ENCODE measurements around the gene TJP2. TPM values are rescaled to one million over a fixed set of nuclear protein-coding genes. Genes with fewer than 3 reads are reported as not detected.
A peak's percentile ranks its signal among the peaks of the same experiment; 100 is the strongest.
"Not testable (repeated sequence)": the region's sequence is repeated elsewhere in the genome, so short reads cannot be mapped to it uniquely, and the experiment has no call there.

The TJP2 gene
- total RNA-seq, 2 experiments from 2014 or later = 12.9 to 15.3 TPM

GRCh38 chr9:69145144-69145715 is 28.8 kb upstream of the TJP2 start:
- Mint-ChIP-seq H3K36me3 (no peaks in the 10 kb centered on the region), H3K27me3 (no peaks in the 10 kb centered on the region)
- intact Hi-C loops (cut with micrococcal nuclease) = no loop called here

GRCh38 chr9:69147041-69147834 is 26.8 kb upstream of the TJP2 start:
- ChIA-PET POLR2A (no interaction called here), CTCF (interaction anchor here (0.6 kb wide), 1 partner anchor 11 kb away, joined by 3 read pairs; no protein-coding TSS in a partner anchor)
- Mint-ChIP-seq H3K4me3 (no peak overlapping the region), H3K27me3 (no peaks in the 10 kb centered on the region), H3K36me3 (no peaks in the 10 kb centered on the region), H3K9me3 (no peaks in the 10 kb centered on the region), H3K4me1 (ENCODE audit: low read depth) (no peaks in the 10 kb centered on the region), H3K27ac (no peak overlapping the region)
- intact Hi-C loops (cut with micrococcal nuclease) = no loop called here
- no peak for DNase-seq

More at GRCh38 chr9:69145144-69145715, 28.8 kb upstream of the TJP2 start:
- Mint-ChIP-seq H3K4me3 (no peak overlapping the region), H3K4me1 (ENCODE audit: low read depth) (no peaks in the 10 kb centered on the region), H3K27ac (no peak overlapping the region), H3K9me3 (no peaks in the 10 kb centered on the region)
- no peak for DNase-seq
- ChIA-PET POLR2A (no interaction called here), CTCF (no interaction called here)

GRCh38 chr9:69149321-69149807 is 24.7 kb upstream of the TJP2 start:
- intact Hi-C loops (cut with micrococcal nuclease) = no loop called here
- Mint-ChIP-seq H3K27me3 (no peaks in the 10 kb centered on the region), H3K9me3 (no peaks in the 10 kb centered on the region), H3K4me3 (no peak overlapping the region), H3K4me1 (ENCODE audit: low read depth) (no peaks in the 10 kb centered on the region), H3K27ac (no peak overlapping the region), H3K36me3 (no peaks in the 10 kb centered on the region)
- ChIA-PET POLR2A (no interaction called here), CTCF (interaction anchor here (0.8 kb wide), 1 partner anchor 44 kb away, joined by 5 read pairs; no protein-coding TSS in a partner anchor)
- DNase-seq = no peak

GRCh38 chr9:69151506-69151905 is 22.6 kb upstream of the TJP2 start:
- DNase-seq = no peak
- intact Hi-C loops (cut with micrococcal nuclease) = no loop called here
- ChIA-PET CTCF (no interaction called here), POLR2A (interaction anchor here (0.6 kb wide), 1 partner anchor 38 kb away, joined by 3 read pairs; no protein-coding TSS in a partner anchor)
- H3K27me3 Mint-ChIP-seq = no peaks in the 10 kb centered on the region
- no peak overlapping the region for H3K27ac Mint-ChIP-seq
- no peaks in the 10 kb centered on the region for H3K4me1 Mint-ChIP-seq (ENCODE audit: low read depth)
- no peaks in the 10 kb centered on the region for H3K9me3 Mint-ChIP-seq
- no peak overlapping the region for H3K4me3 Mint-ChIP-seq
- no peaks in the 10 kb centered on the region for H3K36me3 Mint-ChIP-seq

GRCh38 chr9:69153707-69154521 is 20.2 kb upstream of the TJP2 start:
- H3K27ac Mint-ChIP-seq = no peak overlapping the region
- H3K36me3 Mint-ChIP-seq = no peaks in the 10 kb centered on the region
- H3K9me3 Mint-ChIP-seq = no peaks in the 10 kb centered on the region
- DNase-seq = no peak
- no peaks in the 10 kb centered on the region for H3K27me3 Mint-ChIP-seq
- no peak overlapping the region for H3K4me3 Mint-ChIP-seq
- intact Hi-C loops (cut with micrococcal nuclease) = no loop called here
- ChIA-PET POLR2A (no interaction called here), CTCF (interaction anchor here (1.5 kb wide), 1 partner anchor 40 kb away, joined by 4 read pairs; no protein-coding TSS in a partner anchor)
- no peaks in the 10 kb centered on the region for H3K4me1 Mint-ChIP-seq (ENCODE audit: low read depth)

- Mint-ChIP-seq H3K27ac (no peak overlapping the region), H3K4me3 (no peak overlapping the region), H3K9me3 (no peaks in the 10 kb centered on the region), H3K4me1 (ENCODE audit: low read depth) (no peaks in the 10 kb centered on the region), H3K27me3 (no peaks in the 10 kb centered on the region), H3K36me3 (no peaks in the 10 kb centered on the region)
- ChIA-PET POLR2A (no interaction called here), CTCF (no interaction called here)
- DNase-seq = no peak
- intact Hi-C loops (cut with micrococcal nuclease) = no loop called here
Measured at GRCh38 chr9:69155341-69156030, 18.6 kb upstream of the TJP2 start.

GRCh38 chr9:69157751-69158466 is 16.2 kb upstream of the TJP2 start:
- intact Hi-C loops (cut with micrococcal nuclease) = loop anchor here (1.0 kb wide), 1 partner anchor 35 kb away; no protein-coding TSS in a partner anchor
- H3K4me3 Mint-ChIP-seq = no peak overlapping the region
- peak; percentile 33 for DNase-seq
- H3K9me3 Mint-ChIP-seq = no peaks in the 10 kb centered on the region
- H3K36me3 Mint-ChIP-seq = no peaks in the 10 kb centered on the region
- H3K27me3 Mint-ChIP-seq = no peaks in the 10 kb centered on the region
- no peak overlapping the region for H3K27ac Mint-ChIP-seq
- H3K4me1 Mint-ChIP-seq (ENCODE audit: low read depth) = no peaks in the 10 kb centered on the region
- POLR2A ChIA-PET = no interaction called here
- CTCF ChIA-PET = interaction anchor here (0.6 to 2.6 kb wide), 9 partner anchors 11 to 122 kb away, joined by 3 to 37 read pairs (median 4); partner anchors contain the start of gene FXN

GRCh38 chr9:69158471-69158870 is 15.6 kb upstream of the TJP2 start:
- H3K27me3 Mint-ChIP-seq = no peaks in the 10 kb centered on the region
- no peaks in the 10 kb centered on the region for H3K9me3 Mint-ChIP-seq
- H3K4me3 Mint-ChIP-seq = no peak overlapping the region
- DNase-seq = no peak
- CTCF ChIA-PET = interaction anchor here (0.6 to 2.6 kb wide), 6 partner anchors 11 to 123 kb away, joined by 3 to 37 read pairs (median 4); partner anchors contain the start of gene FXN
- H3K27ac Mint-ChIP-seq = no peak overlapping the region
- POLR2A ChIA-PET = no interaction called here
- H3K4me1 Mint-ChIP-seq (ENCODE audit: low read depth) = no peaks in the 10 kb centered on the region
- no peaks in the 10 kb centered on the region for H3K36me3 Mint-ChIP-seq
- intact Hi-C loops (cut with micrococcal nuclease) = loop anchor here (1.0 kb wide), 1 partner anchor 35 kb away; no protein-coding TSS in a partner anchor

GRCh38 chr9:69164573-69164972 is 9.5 kb upstream of the TJP2 start:
- peaks cover 11% of the 10 kb centered on the region for H3K4me1 Mint-ChIP-seq (ENCODE audit: low read depth)
- H3K27ac Mint-ChIP-seq; H3K36me3 Mint-ChIP-seq; POLR2A ChIA-PET; H3K9me3 Mint-ChIP-seq; DNase-seq; CTCF ChIA-PET; H3K4me3 Mint-ChIP-seq; H3K27me3 Mint-ChIP-seq; intact Hi-C loops (cut with micrococcal nuclease): not testable (repeated sequence)

- DNase-seq = no peak
- H3K4me1 Mint-ChIP-seq (ENCODE audit: low read depth) = peaks cover 12% of the 10 kb centered on the region
- H3K27ac Mint-ChIP-seq = no peak overlapping the region
- no peak overlapping the region for H3K4me3 Mint-ChIP-seq
- H3K36me3 Mint-ChIP-seq = no peaks in the 10 kb centered on the region
- H3K9me3 Mint-ChIP-seq = no peaks in the 10 kb centered on the region
- H3K27me3 Mint-ChIP-seq = peaks cover 2% of the 10 kb centered on the region
- CTCF ChIA-PET = interaction anchor here (1.5 kb wide), 1 partner anchor 112 kb away, joined by 4 read pairs; no protein-coding TSS in a partner anchor
- POLR2A ChIA-PET = no interaction called here
- intact Hi-C loops (cut with micrococcal nuclease) = no loop called here
Measured at GRCh38 chr9:69165581-69165980, 8.5 kb upstream of the TJP2 start.

GRCh38 chr9:69168709-69169217 is 5.3 kb upstream of the TJP2 start:
- ChIA-PET CTCF (interaction anchor here (0.8 to 2.6 kb wide), 5 partner anchors 22 to 133 kb away, joined by 3 to 10 read pairs (median 6); partner anchors contain the start of gene FXN), POLR2A (interaction anchor here (1.2 to 1.9 kb wide), 2 partner anchors 10 to 24 kb away, joined by 3 to 8 read pairs; no protein-coding TSS in a partner anchor)
- no peaks in the 10 kb centered on the region for H3K9me3 Mint-ChIP-seq
- no peaks in the 10 kb centered on the region for H3K36me3 Mint-ChIP-seq
- intact Hi-C loops (cut with micrococcal nuclease) = loop anchor here (1.0 to 2.0 kb wide), 2 partner anchors 12 to 48 kb away; no protein-coding TSS in a partner anchor
- H3K4me3 Mint-ChIP-seq = peak overlapping the region; percentile 74
- H3K4me1 Mint-ChIP-seq (ENCODE audit: low read depth) = peaks cover 23% of the 10 kb centered on the region
- peaks cover 26% of the 10 kb centered on the region for H3K27me3 Mint-ChIP-seq
- peak; percentile 90 for DNase-seq
- H3K27ac Mint-ChIP-seq = peak overlapping the region; percentile 74

All from activated CD4-positive, alpha-beta memory T cell treated with anti-CD3 and anti-CD28 coated beads for 36 hours (primary cell).